IPS DF 6.9 (cell line): Measurements from ENCODE around the gene CACNA2D3.

Experiments used
- DNase-seq: peaks from one replicate; pipeline ENCODE4 v3.0.0-alpha.2; 2013; ENCODE audit warnings: low read depth, low spot score
- H3K27ac ChIP-seq: one replicate; pipeline ENCODE4 v1.5.1; 2013; ENCODE audit warnings: low read length, control low read depth
- H3K27me3 ChIP-seq: 2 replicates; pipeline ENCODE4 v1.6.1; 2013; ENCODE audit warnings: mild to moderate bottlenecking, low read length; ENCODE audit not compliant: control insufficient read depth, insufficient read depth
- H3K36me3 ChIP-seq: 2 replicates; pipeline ENCODE4 v1.6.1; 2013; ENCODE audit warnings: low read length; ENCODE audit not compliant: control insufficient read depth, insufficient read depth
- H3K4me1 ChIP-seq: 2 replicates; pipeline ENCODE4 v1.6.1; 2013; ENCODE audit warnings: low read length; ENCODE audit not compliant: control insufficient read depth, insufficient read depth
- H3K4me3 ChIP-seq: 2 replicates; pipeline ENCODE4 v1.5.1; 2013; ENCODE audit warnings: mild to moderate bottlenecking, low read length
- H3K9me3 ChIP-seq: 2 replicates; pipeline ENCODE4 v1.6.1; 2013; ENCODE audit warnings: low read length, inconsistent platforms; ENCODE audit not compliant: control insufficient read depth, insufficient read depth
- WGBS: extraction: QIAGEN DNeasy Blood & Tissue Kit; methylation state at CpG from one replicate; pipeline ENCODE4 v1.1.7; 2013; ENCODE audit warnings: mixed read lengths, missing lambda C conversion rate; ENCODE audit not compliant: insufficient read length, insufficient coverage; 5-methylcytosine and 5-hydroxymethylcytosine counted together

CACNA2D3 gene

GRCh38 chr3:54299169-54299935 lies 177.0 kb downstream of the CACNA2D3 start:
- Histone ChIP-seq H3K27me3 (no peaks in the 10 kb centered on the region), H3K9me3 (no peaks in the 10 kb centered on the region), H3K27ac (no peak overlapping the region), H3K36me3 (no peaks in the 10 kb centered on the region), H3K4me1 (peaks cover 4% of the 10 kb centered on the region), H3K4me3 (no peak overlapping the region)
- DNase-seq = no peak
- 100% methylated on average over 2 of the region's 13 CpGs for WGBS

GRCh38 chr3:54303517-54304375 lies 181.4 kb downstream of the CACNA2D3 start:
- DNase-seq = no peak
- H3K4me3 ChIP-seq = no peak overlapping the region
- no peak overlapping the region for H3K27ac ChIP-seq
- WGBS = no CpG with 5 or more reads among the region's 7 CpGs
- H3K27me3 ChIP-seq = no peaks in the 10 kb centered on the region
- no peaks in the 10 kb centered on the region for H3K36me3 ChIP-seq
- H3K9me3 ChIP-seq = no peaks in the 10 kb centered on the region
- no peaks in the 10 kb centered on the region for H3K4me1 ChIP-seq

- Histone ChIP-seq H3K27me3 (no peaks in the 10 kb centered on the region), H3K4me3 (no peak overlapping the region), H3K27ac (no peak overlapping the region), H3K4me1 (no peaks in the 10 kb centered on the region), H3K36me3 (no peaks in the 10 kb centered on the region), H3K9me3 (no peaks in the 10 kb centered on the region)
- WGBS = no CpG with 5 or more reads among the region's 3 CpGs
- no peak for DNase-seq
These were observed 182.5 kb downstream of the CACNA2D3 start for GRCh38 chr3:54304877-54305276.

- Histone ChIP-seq H3K9me3 (no peaks in the 10 kb centered on the region), H3K27me3 (no peaks in the 10 kb centered on the region), H3K36me3 (no peaks in the 10 kb centered on the region), H3K27ac (no peak overlapping the region), H3K4me3 (no peak overlapping the region), H3K4me1 (no peaks in the 10 kb centered on the region)
- DNase-seq = no peak
- no CpG with 5 or more reads among the region's 3 CpGs for WGBS
These were observed 183.2 kb downstream of the CACNA2D3 start for GRCh38 chr3:54305409-54306099.

GRCh38 chr3:54307566-54308180 lies 185.3 kb downstream of the CACNA2D3 start:
- DNase-seq = no peak
- Histone ChIP-seq H3K4me3 (no peak overlapping the region), H3K27ac (no peak overlapping the region), H3K4me1 (no peaks in the 10 kb centered on the region), H3K36me3 (no peaks in the 10 kb centered on the region), H3K27me3 (no peaks in the 10 kb centered on the region), H3K9me3 (no peaks in the 10 kb centered on the region)
- WGBS = no CpG with 5 or more reads among the region's 4 CpGs

- H3K9me3 ChIP-seq = no peaks in the 10 kb centered on the region
- no peak overlapping the region for H3K4me3 ChIP-seq
- no peaks in the 10 kb centered on the region for H3K36me3 ChIP-seq
- H3K27me3 ChIP-seq = no peaks in the 10 kb centered on the region
- no peak for DNase-seq
- H3K27ac ChIP-seq = no peak overlapping the region
- no CpG with 5 or more reads among the region's 6 CpGs for WGBS
- H3K4me1 ChIP-seq = no peaks in the 10 kb centered on the region
These were observed 187.2 kb downstream of the CACNA2D3 start for GRCh38 chr3:54309601-54310000.

- Histone ChIP-seq H3K4me1 (no peaks in the 10 kb centered on the region), H3K27ac (no peak overlapping the region)
These were observed 188.9 kb downstream of the CACNA2D3 start for GRCh38 chr3:54311211-54311747.

GRCh38 chr3:54312156-54312899 lies 190.0 kb downstream of the CACNA2D3 start:
- Histone ChIP-seq H3K4me3 (no peak overlapping the region), H3K36me3 (no peaks in the 10 kb centered on the region), H3K4me1 (no peaks in the 10 kb centered on the region), H3K27ac (no peak overlapping the region), H3K9me3 (no peaks in the 10 kb centered on the region), H3K27me3 (no peaks in the 10 kb centered on the region)
- DNase-seq = no peak
- no CpG with 5 or more reads among the region's 9 CpGs for WGBS

More at GRCh38 chr3:54311211-54311747, 188.9 kb downstream of the CACNA2D3 start:
- Histone ChIP-seq H3K36me3 (no peaks in the 10 kb centered on the region), H3K27me3 (no peaks in the 10 kb centered on the region), H3K4me3 (no peak overlapping the region), H3K9me3 (no peaks in the 10 kb centered on the region)
- no CpG with 5 or more reads among the region's 6 CpGs for WGBS
- DNase-seq = no peak

- no peak overlapping the region for H3K27ac ChIP-seq
- WGBS = no CpG with 5 or more reads among the region's 5 CpGs
- H3K9me3 ChIP-seq = no peaks in the 10 kb centered on the region
- no peaks in the 10 kb centered on the region for H3K4me1 ChIP-seq
- H3K4me3 ChIP-seq = no peak overlapping the region
- no peaks in the 10 kb centered on the region for H3K36me3 ChIP-seq
- H3K27me3 ChIP-seq = no peaks in the 10 kb centered on the region
- DNase-seq = no peak
These were observed 191.1 kb downstream of the CACNA2D3 start for GRCh38 chr3:54313418-54313817.
